Endodermal cell (in vitro differentiated cells): ENCODE measurements around the gene TAS2R39. TPM values are rescaled to one million over a fixed set of nuclear protein-coding genes. Genes with fewer than 3 reads are reported as not detected.

Source experiments
- DNase-seq: peaks from one replicate; pipeline ENCODE4 v3.0.0-alpha.2; 2017
- H3K27ac ChIP-seq: 2 replicates; pipeline ENCODE4 v1.5.1; 2013; ENCODE audit warnings: mild to moderate bottlenecking, low read depth, low read length, moderate library complexity
- H3K27me3 ChIP-seq: 2 replicates; pipeline ENCODE4 v1.6.1; 2013; ENCODE audit warnings: mild to moderate bottlenecking, low read length, moderate library complexity; ENCODE audit not compliant: insufficient read depth, control insufficient read depth, poor library complexity, severe bottlenecking
- H3K36me3 ChIP-seq: 2 replicates; pipeline ENCODE4 v1.7.0; 2013; ENCODE audit warnings: mild to moderate bottlenecking, low read length, moderate library complexity; ENCODE audit not compliant: control insufficient read depth, insufficient read depth
- H3K4me1 ChIP-seq: one replicate; pipeline ENCODE4 v1.7.0; 2013; ENCODE audit warnings: low read length; ENCODE audit not compliant: control insufficient read depth, insufficient read depth
- H3K4me3 ChIP-seq: 2 replicates; pipeline ENCODE4 v1.5.1; 2013; ENCODE audit warnings: mild to moderate bottlenecking, low read length, moderate library complexity
- H3K9ac ChIP-seq: 2 replicates; pipeline ENCODE4 v1.6.1; 2013; ENCODE audit warnings: mild to moderate bottlenecking, low read length, moderate library complexity; ENCODE audit not compliant: poor library complexity, severe bottlenecking; ENCODE audit errors: extremely low read depth
- H3K9me3 ChIP-seq: 2 replicates; pipeline ENCODE4 v1.6.1; 2013; ENCODE audit warnings: mild to moderate bottlenecking, low read length, moderate library complexity; ENCODE audit not compliant: control insufficient read depth
- H3K27ac Mint-ChIP-seq: 2 replicates; pipeline ENCODE4 v1.8.0; 2020; ENCODE audit warnings: mixed read lengths
- H3K27me3 Mint-ChIP-seq: 2 replicates; pipeline ENCODE4 v1.8.0; 2021; ENCODE audit warnings: mild to moderate bottlenecking, mixed read lengths; ENCODE audit not compliant: insufficient read depth
- H3K36me3 Mint-ChIP-seq: 2 replicates; pipeline ENCODE4 v1.8.0; 2020; ENCODE audit warnings: low read depth, mixed read lengths
- H3K4me1 Mint-ChIP-seq: 2 replicates; pipeline ENCODE4 v1.8.0; 2020; ENCODE audit warnings: mixed read lengths
- H3K4me3 Mint-ChIP-seq: 2 replicates; pipeline ENCODE4 v1.8.0; 2020; ENCODE audit warnings: mild to moderate bottlenecking, moderate library complexity, mixed read lengths
- H3K9me3 Mint-ChIP-seq: 2 replicates; pipeline ENCODE4 v1.8.0; 2020; ENCODE audit warnings: mild to moderate bottlenecking, mixed read lengths
- CTCF ChIP-seq: fragments of 200-600 bp; sonication (generic); conservative IDR thresholded peaks from 2 replicates; pipeline ENCODE4 v1.5.0; 2021; ENCODE audit warnings: antibody characterized with exemption, mild to moderate bottlenecking
- whole genome bisulfite sequencing, 2 experiments: methylation state at CpG; one replicate each; pipeline versions ENCODE4 v1.1.5 to v1.1.7; 2013; ENCODE audit warnings: missing lambda C conversion rate in 2 of 2, mixed read lengths in 1 of 2; ENCODE audit not compliant: insufficient coverage in 1 of 2, insufficient read length in 1 of 2; 5-methylcytosine and 5-hydroxymethylcytosine counted together
- total RNA-seq, 2 donors: library from RNA; stranded (reverse); fragmentation: NEBNext Ultra II Directional in 1 of 2; extraction: Animal tissue kit (Norgen Biotek cat#: 25700) in 1 of 2; gene quantifications; 2 replicates in 1 of 2; 3 replicates in 1 of 2; pipeline ENCODE4 v1.2.1, GENCODE V29; 2021

The TAS2R39 gene
- total RNA-seq, 2 donors from 2014 or later: not detected

GRCh38 chr7:143181349-143181748 lies 1.9 kb upstream of the TAS2R39 start:
- H3K4me3 ChIP-seq: no peak overlapping the region
- 77 to 100% methylated on average over 1 to 2 of the region's 2 CpGs for WGBS, 2 experiments
- H3K9me3 ChIP-seq: peaks cover 22% of the 10 kb centered on the region
- no peaks in the 10 kb centered on the region for H3K4me1 ChIP-seq
- H3K27me3 ChIP-seq: no peaks in the 10 kb centered on the region
- Mint-ChIP-seq H3K4me1 (no peaks in the 10 kb centered on the region), H3K4me3 (no peak overlapping the region), H3K36me3 (no peaks in the 10 kb centered on the region), H3K27me3 (peaks cover 2% of the 10 kb centered on the region), H3K27ac (no peak overlapping the region), H3K9me3 (peaks cover 19% of the 10 kb centered on the region)
- no peak for DNase-seq
- no peaks in the 10 kb centered on the region for H3K36me3 ChIP-seq
- no peak for TF ChIP-seq CTCF
- H3K27ac ChIP-seq: no peak overlapping the region
- no peak overlapping the region for H3K9ac ChIP-seq

GRCh38 chr7:143185551-143185950 lies 2.3 kb downstream of the TAS2R39 start:
- no peak overlapping the region for H3K4me3 ChIP-seq
- Mint-ChIP-seq H3K4me3 (no peak overlapping the region), H3K27ac (no peak overlapping the region), H3K4me1 (no peaks in the 10 kb centered on the region), H3K27me3 (peaks cover 2% of the 10 kb centered on the region), H3K9me3 (peaks cover 2% of the 10 kb centered on the region), H3K36me3 (no peaks in the 10 kb centered on the region)
- no peak overlapping the region for H3K27ac ChIP-seq
- H3K9ac ChIP-seq: no peak overlapping the region
- H3K36me3 ChIP-seq: no peaks in the 10 kb centered on the region
- no peak for TF ChIP-seq CTCF
- no peaks in the 10 kb centered on the region for H3K27me3 ChIP-seq
- WGBS, 2 experiments: 64% methylated on average over 1 of the region's 1 CpG; no CpG with 5 or more reads in 1 of the 2 experiments
- peaks cover 4% of the 10 kb centered on the region for H3K9me3 ChIP-seq
- no peaks in the 10 kb centered on the region for H3K4me1 ChIP-seq
- DNase-seq: no peak

GRCh38 chr7:143188994-143189393 lies 5.8 kb downstream of the TAS2R39 start:
- Mint-ChIP-seq H3K27me3 (peaks cover under 1% of the 10 kb centered on the region), H3K4me3 (no peak overlapping the region), H3K9me3 (no peaks in the 10 kb centered on the region), H3K4me1 (peaks cover 16% of the 10 kb centered on the region), H3K36me3 (no peaks in the 10 kb centered on the region), H3K27ac (no peak overlapping the region)
- Histone ChIP-seq H3K9me3 (no peaks in the 10 kb centered on the region), H3K27me3 (no peaks in the 10 kb centered on the region), H3K4me1 (peaks cover 3% of the 10 kb centered on the region), H3K9ac (no peak overlapping the region), H3K36me3 (no peaks in the 10 kb centered on the region), H3K4me3 (no peak overlapping the region), H3K27ac (no peak overlapping the region)
- 82 to 84% methylated on average over 5 to 6 of the region's 6 CpGs for WGBS, 2 experiments
- peak; percentile 56 for DNase-seq
- no peak for TF ChIP-seq CTCF
